K562 (cell line): ENCODE measurements around the gene TBCC. TPM values are rescaled to one million over a fixed set of nuclear protein-coding genes. Genes with fewer than 3 reads are reported as not detected.
A peak's percentile ranks its signal among the peaks of the same experiment; 100 is the strongest.

Experiments
- ATF4 ChIP-seq: fragments of 450-650 bp; formaldehyde crosslinking; IDR thresholded peaks from 2 replicates; pipeline ENCODE4 v1.4.0; 2022; ENCODE audit warnings: mild to moderate bottlenecking, moderate library complexity
- CGGBP1 ChIP-seq: fragments of 250-450 bp; sonication (Bioruptor Pico); IDR thresholded peaks from 2 replicates; pipeline ENCODE4 v1.9.0; 2021; ENCODE audit warnings: mild to moderate bottlenecking
- CREB5 ChIP-seq: fragments of 250-450 bp; sonication (Bioruptor Pico); IDR thresholded peaks from 2 replicates; pipeline ENCODE4 v1.5.0; 2020; ENCODE audit warnings: mild to moderate bottlenecking
- CREM ChIP-seq: IDR thresholded peaks from 2 replicates; pipeline ENCODE4 v1.6.1; 2014; ENCODE audit warnings: antibody characterized with exemption, low read depth
- FUS ChIP-seq: fragments of 200-400 bp; formaldehyde crosslinking; optimal IDR thresholded peaks from 2 replicates; pipeline ENCODE3; 2017; ENCODE audit warnings: low read depth, low read length
- GATA2 ChIP-seq: sonication (generic); formaldehyde crosslinking; IDR thresholded peaks from 2 replicates; pipeline ENCODE4 v1.4.0; 2020; ENCODE audit warnings: mild to moderate bottlenecking, missing genetic modification reagents
- HCFC1 ChIP-seq: IDR thresholded peaks from 2 replicates; pipeline ENCODE4 v1.6.1; 2012; ENCODE audit warnings: low read depth, low read length, improper control_type of control experiment
- HDAC8 ChIP-seq: fragments of 450-650 bp; IDR thresholded peaks from 2 replicates; pipeline ENCODE4 v1.6.1; 2016; ENCODE audit warnings: mild to moderate bottlenecking, missing genetic modification characterization, moderate library complexity, missing compliant biosample characterization
- KDM2B ChIP-seq: fragments of 250-450 bp; sonication (Bioruptor Pico); IDR thresholded peaks from 2 replicates; pipeline ENCODE4 v1.8.0; 2021; ENCODE audit warnings: mild to moderate bottlenecking, moderate library complexity
- L3MBTL2 ChIP-seq: fragments of 450-650 bp; IDR thresholded peaks from 2 replicates; pipeline ENCODE4 v1.6.1; 2016; ENCODE audit warnings: mild to moderate bottlenecking, moderate library complexity
- LCOR ChIP-seq: sonication (generic); formaldehyde crosslinking; IDR thresholded peaks from 2 replicates; pipeline ENCODE4 v1.8.0; 2022; ENCODE audit warnings: mild to moderate bottlenecking, missing genetic modification reagents
- MAZ ChIP-seq, 2 experiments: fragments of 450-650 bp in 1 of 2; sonication (generic) in 1 of 2; formaldehyde crosslinking; IDR thresholded peaks in 1 of 2; conservative IDR thresholded peaks in 1 of 2; 2 replicates each; pipeline versions ENCODE4 v1.4.0 to v1.5.0; 2020; ENCODE audit warnings: mild to moderate bottlenecking in 1 of 2, missing genetic modification reagents in 1 of 2
- OTX1 ChIP-seq: fragments of 450-650 bp; formaldehyde crosslinking; IDR thresholded peaks from 2 replicates; pipeline ENCODE4 v1.4.0; 2022; ENCODE audit warnings: mild to moderate bottlenecking
- SREBF1 ChIP-seq: fragments of 150-350 bp; IDR thresholded peaks from 2 replicates; pipeline ENCODE4 v1.6.1; 2014; ENCODE audit warnings: antibody characterized with exemption, low read depth, low read length, borderline replicate concordance
- XRCC5 ChIP-seq: fragments of 200-400 bp; formaldehyde crosslinking; IDR thresholded peaks from 2 replicates; pipeline ENCODE4 v1.6.1; 2017; ENCODE audit warnings: low read depth, mild to moderate bottlenecking, low read length
- ZFX ChIP-seq: sonication (generic); formaldehyde crosslinking; IDR thresholded peaks from 2 replicates; pipeline ENCODE4 v1.8.0; 2022; ENCODE audit warnings: mild to moderate bottlenecking, missing genetic modification reagents, moderate library complexity
- ZKSCAN8 ChIP-seq: fragments of 200-800 bp; sonication (Bioruptor generic); IDR thresholded peaks from 2 replicates; pipeline ENCODE4 v1.6.1; 2016; ENCODE audit warnings: missing genetic modification characterization, missing compliant biosample characterization
- ZNF175 ChIP-seq: fragments of 200-800 bp; sonication (Bioruptor generic); IDR thresholded peaks from 2 replicates; pipeline ENCODE4 v1.6.1; 2016; ENCODE audit warnings: low read depth, mild to moderate bottlenecking, missing genetic modification characterization, missing compliant biosample characterization
- ZNF384 ChIP-seq: IDR thresholded peaks from 2 replicates; pipeline ENCODE4 v1.6.1; 2012; ENCODE audit warnings: low read depth, low read length, improper control_type of control experiment
- ZNF77 ChIP-seq: fragments of 250-450 bp; sonication (Bioruptor Pico); IDR thresholded peaks from 2 replicates; pipeline ENCODE4 v1.5.0; 2020
- polyA plus RNA-seq, 8 experiments: library from polyadenylated mRNA; depleted of rRNA in 4 of 8; stranded (reverse) in 5 of 8; unstranded in 3 of 8; fragments of >200 nt; fragmentation: Nextera tagmentation in 2 of 8; fragmentation: Illumina TruSeq in 1 of 8; extraction: Ambion mirVana in 2 of 8; extraction: Trizol in 1 of 8; gene quantifications; 2 replicates each; pipeline versions ENCODE4 v1.2.1 to v1.2.3, GENCODE V29; 2011 to 2014; ENCODE audit warnings: inconsistent platforms in 1 of 8, missing spikeins in 1 of 8
- total RNA-seq, 7 experiments: library from RNA; depleted of rRNA in 6 of 7; stranded (reverse); fragments of >200 nt in 6 of 7; fragmentation: Illumina TruSeq in 2 of 7; extraction: Trizol in 2 of 7; gene quantifications; 2 replicates each; pipeline versions ENCODE4 v1.2.1 to v1.2.3, GENCODE V29; 2011 to 2021; ENCODE audit warnings: low replicate concordance in 1 of 7
- TF ChIP-seq, protein P1 (sequence below): fragments of 450-650 bp; IDR thresholded peaks from 2 replicates; pipeline ENCODE4 v1.6.1; 2018; ENCODE audit not compliant: partially characterized antibody
- TF ChIP-seq, protein P2 (sequence below): IDR thresholded peaks from 3 replicates; pipeline ENCODE4 v1.6.1; 2011; ENCODE audit warnings: borderline replicate concordance, mild to moderate bottlenecking; ENCODE audit not compliant: insufficient read length, insufficient read depth

Gene TBCC
- total and polyA plus RNA-seq, 9 of the 15 experiments (the other 6 are each of a cell fraction or from before 2014, with no cell fraction given) = 2.8 to 34.1 (median 23.3) TPM

GRCh38 chr6:42777126-42777822, 31.4 kb upstream of the TBCC start (continued):
- TF ChIP-seq, protein P1, sequence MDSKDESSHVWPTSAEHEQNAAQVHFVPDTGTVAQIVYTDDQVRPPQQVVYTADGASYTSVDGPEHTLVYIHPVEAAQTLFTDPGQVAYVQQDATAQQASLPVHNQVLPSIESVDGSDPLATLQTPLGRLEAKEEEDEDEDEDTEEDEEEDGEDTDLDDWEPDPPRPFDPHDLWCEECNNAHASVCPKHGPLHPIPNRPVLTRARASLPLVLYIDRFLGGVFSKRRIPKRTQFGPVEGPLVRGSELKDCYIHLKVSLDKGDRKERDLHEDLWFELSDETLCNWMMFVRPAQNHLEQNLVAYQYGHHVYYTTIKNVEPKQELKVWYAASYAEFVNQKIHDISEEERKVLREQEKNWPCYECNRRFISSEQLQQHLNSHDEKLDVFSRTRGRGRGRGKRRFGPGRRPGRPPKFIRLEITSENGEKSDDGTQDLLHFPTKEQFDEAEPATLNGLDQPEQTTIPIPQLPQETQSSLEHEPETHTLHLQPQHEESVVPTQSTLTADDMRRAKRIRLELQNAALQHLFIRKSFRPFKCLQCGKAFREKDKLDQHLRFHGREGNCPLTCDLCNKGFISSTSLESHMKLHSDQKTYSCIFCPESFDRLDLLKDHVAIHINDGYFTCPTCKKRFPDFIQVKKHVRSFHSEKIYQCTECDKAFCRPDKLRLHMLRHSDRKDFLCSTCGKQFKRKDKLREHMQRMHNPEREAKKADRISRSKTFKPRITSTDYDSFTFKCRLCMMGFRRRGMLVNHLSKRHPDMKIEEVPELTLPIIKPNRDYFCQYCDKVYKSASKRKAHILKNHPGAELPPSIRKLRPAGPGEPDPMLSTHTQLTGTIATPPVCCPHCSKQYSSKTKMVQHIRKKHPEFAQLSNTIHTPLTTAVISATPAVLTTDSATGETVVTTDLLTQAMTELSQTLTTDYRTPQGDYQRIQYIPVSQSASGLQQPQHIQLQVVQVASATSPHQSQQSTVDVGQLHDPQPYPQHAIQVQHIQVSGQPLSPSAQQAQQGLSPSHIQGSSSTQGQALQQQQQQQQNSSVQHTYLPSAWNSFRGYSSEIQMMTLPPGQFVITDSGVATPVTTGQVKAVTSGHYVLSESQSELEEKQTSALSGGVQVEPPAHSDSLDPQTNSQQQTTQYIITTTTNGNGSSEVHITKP = no peak
- TF ChIP-seq ZNF175 (CRISPR knock-in tag) = no peak
- TF ChIP-seq FUS = no peak
- TF ChIP-seq, protein P2, sequence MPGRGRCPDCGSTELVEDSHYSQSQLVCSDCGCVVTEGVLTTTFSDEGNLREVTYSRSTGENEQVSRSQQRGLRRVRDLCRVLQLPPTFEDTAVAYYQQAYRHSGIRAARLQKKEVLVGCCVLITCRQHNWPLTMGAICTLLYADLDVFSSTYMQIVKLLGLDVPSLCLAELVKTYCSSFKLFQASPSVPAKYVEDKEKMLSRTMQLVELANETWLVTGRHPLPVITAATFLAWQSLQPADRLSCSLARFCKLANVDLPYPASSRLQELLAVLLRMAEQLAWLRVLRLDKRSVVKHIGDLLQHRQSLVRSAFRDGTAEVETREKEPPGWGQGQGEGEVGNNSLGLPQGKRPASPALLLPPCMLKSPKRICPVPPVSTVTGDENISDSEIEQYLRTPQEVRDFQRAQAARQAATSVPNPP = no peak
- TF ChIP-seq HCFC1 = no peak
- no peak for TF ChIP-seq ATF4 (CRISPR knock-in tag)
- TF ChIP-seq GATA2 = 0 out of 2 replicates have a peak, but pooled peaks have one; percentile 11
- no peak for TF ChIP-seq ZNF384
- TF ChIP-seq ZKSCAN8 (CRISPR knock-in tag) = no peak
- no peak for TF ChIP-seq OTX1 (CRISPR knock-in tag)
- TF ChIP-seq CREB5 (CRISPR knock-in tag) = no peak
- TF ChIP-seq CGGBP1 = no peak
- TF ChIP-seq ZFX (CRISPR knock-in tag) = 0 out of 2 replicates have a peak, but pooled peaks have one; percentile 16
- TF ChIP-seq XRCC5 = no peak
- no peak for TF ChIP-seq SREBF1
- TF ChIP-seq LCOR (CRISPR knock-in tag) = no peak
- no peak for TF ChIP-seq KDM2B (CRISPR knock-in tag)
- TF ChIP-seq L3MBTL2 = 0 out of 2 replicates have a peak, but pooled peaks have one; percentile 26
- no peak for TF ChIP-seq CREM
- 0 out of 4 replicates have a peak, but pooled peaks of 1 of the 2 experiments have one; percentile 17 for TF ChIP-seq MAZ (CRISPR knock-in tag; conservative IDR thresholded peaks at IDR 0.05 in 1 of 2, IDR thresholded peaks at IDR 0.05 in 1 of 2)
- no peak for TF ChIP-seq HDAC8
- TF ChIP-seq ZNF77 (CRISPR knock-in tag) = no peak
